ENCODE results near the gene TMEM72. TPM values are rescaled to one million over a fixed set of nuclear protein-coding genes. Genes with fewer than 3 reads are reported as not detected.
A peak's percentile ranks its signal among the peaks of the same experiment; 100 is the strongest.

TMEM72 gene
- total and polyA plus RNA-seq, 2 donors, result 0.05 to 0.07 TPM

GRCh38 chr10:44951576-44952226 is 40.6 kb downstream of the TMEM72 start:
- H3K27ac ChIP-seq (ENCODE audit: low read depth in 1 of 2, low read length in 1 of 2), result no peak overlapping the region
- no peak for DNase-seq (ENCODE audit: low read depth in 6 of 9, low spot score in 9 of 9)
- H3K9me3 ChIP-seq (ENCODE audit: control insufficient read depth in 2 of 2, insufficient read depth in 1 of 2, low read length in 1 of 2), result peaks cover 0 to 1% of the 10 kb centered on the region in 2 donors
- peaks cover 0 to 6% of the 10 kb centered on the region in 2 donors for H3K36me3 ChIP-seq (ENCODE audit: control insufficient read depth in 2 of 2, insufficient read depth in 2 of 2, low read length in 1 of 2)
- no peak overlapping the region for H3K4me3 ChIP-seq (ENCODE audit: low read length in 2 of 2)
- H3K27me3 ChIP-seq (ENCODE audit: control insufficient read depth in 2 of 2, insufficient read depth in 1 of 2, low read length in 1 of 2), result no peaks in the 10 kb centered on the region
- peaks cover 0 to 8% of the 10 kb centered on the region in 2 donors for H3K4me1 ChIP-seq (ENCODE audit: control insufficient read depth in 2 of 2, insufficient read depth in 2 of 2, low read length in 2 of 2)
- WGBS, result 97% methylated on average over 7 of the region's 7 CpGs

DNA sequence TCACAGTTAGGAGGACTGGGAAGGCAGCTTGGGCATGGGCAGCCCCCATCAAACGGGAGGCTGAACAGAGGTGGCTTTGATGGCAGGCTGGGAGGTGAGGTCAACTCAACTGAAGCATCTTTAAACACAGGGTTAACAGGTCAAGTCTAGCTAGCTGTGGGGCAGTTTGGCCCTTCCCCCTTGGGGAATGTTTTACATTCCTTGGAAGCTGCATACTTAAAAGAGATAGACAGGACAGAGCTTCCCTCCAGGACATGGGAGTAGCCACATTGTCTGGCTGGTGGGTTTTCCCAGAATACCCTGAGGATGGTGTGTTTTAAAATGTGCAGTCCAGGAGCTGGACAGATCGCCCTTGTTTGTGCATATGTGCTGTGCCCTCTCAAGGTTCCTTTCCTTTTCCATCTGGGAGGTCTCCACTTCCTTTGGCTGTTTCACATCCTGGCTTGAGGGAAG is 41.7 kb downstream of the TMEM72 start:
- DNase-seq (ENCODE audit: low read depth in 6 of 9, low spot score in 9 of 9), result no peak
- Histone ChIP-seq H3K9me3 (ENCODE audit: control insufficient read depth in 2 of 2, insufficient read depth in 1 of 2, low read length in 1 of 2) (peaks cover 0 to 1% of the 10 kb centered on the region in 2 donors), H3K27ac (ENCODE audit: low read depth in 1 of 2, low read length in 1 of 2) (no peak overlapping the region), H3K4me3 (ENCODE audit: low read length in 2 of 2) (no peak overlapping the region), H3K27me3 (ENCODE audit: control insufficient read depth in 2 of 2, insufficient read depth in 1 of 2, low read length in 1 of 2) (no peaks in the 10 kb centered on the region), H3K4me1 (ENCODE audit: control insufficient read depth in 2 of 2, insufficient read depth in 2 of 2, low read length in 2 of 2) (peaks cover 3 to 7% of the 10 kb centered on the region in 2 donors), H3K36me3 (ENCODE audit: control insufficient read depth in 2 of 2, insufficient read depth in 2 of 2, low read length in 1 of 2) (peaks cover 0 to 6% of the 10 kb centered on the region in 2 donors)
- WGBS, result 95% methylated on average over 2 of the region's 2 CpGs

DNA sequence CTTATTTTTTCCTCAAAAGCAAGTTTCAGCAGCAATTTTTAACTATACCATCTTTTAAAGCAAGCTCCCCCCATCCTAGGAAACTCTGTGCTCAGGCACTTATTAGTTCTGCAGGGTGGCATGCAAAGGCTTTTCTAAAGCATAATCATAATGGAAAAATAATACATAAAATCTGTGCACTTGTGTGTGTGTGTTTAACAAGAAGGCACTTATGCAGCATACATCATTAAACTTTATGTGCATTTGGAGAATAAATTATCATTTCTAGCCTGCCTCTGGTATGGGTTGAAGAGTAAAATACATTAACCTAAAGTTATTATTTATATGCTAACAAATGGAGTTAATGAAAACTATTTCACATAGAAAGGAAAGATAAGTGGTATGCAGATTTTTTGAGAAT is 42.9 kb downstream of the TMEM72 start:
- DNase-seq (ENCODE audit: low read depth in 6 of 9, low spot score in 9 of 9), result no peak
- H3K4me1 ChIP-seq (ENCODE audit: control insufficient read depth in 2 of 2, insufficient read depth in 2 of 2, low read length in 2 of 2), result peaks cover 11 to 15% of the 10 kb centered on the region in 2 donors
- peaks cover 0 to 1% of the 10 kb centered on the region in 2 donors for H3K9me3 ChIP-seq (ENCODE audit: control insufficient read depth in 2 of 2, insufficient read depth in 1 of 2, low read length in 1 of 2)
- no peak overlapping the region for H3K4me3 ChIP-seq (ENCODE audit: low read length in 2 of 2)
- peaks cover 0 to 6% of the 10 kb centered on the region in 2 donors for H3K36me3 ChIP-seq (ENCODE audit: control insufficient read depth in 2 of 2, insufficient read depth in 2 of 2, low read length in 1 of 2)
- no peaks in the 10 kb centered on the region for H3K27me3 ChIP-seq (ENCODE audit: control insufficient read depth in 2 of 2, insufficient read depth in 1 of 2, low read length in 1 of 2)
- H3K27ac ChIP-seq (ENCODE audit: low read depth in 1 of 2, low read length in 1 of 2), result no peak overlapping the region

GRCh38 chr10:44954962-44955361 is 43.8 kb downstream of the TMEM72 start:
- Histone ChIP-seq H3K9me3 (ENCODE audit: control insufficient read depth in 2 of 2, insufficient read depth in 1 of 2, low read length in 1 of 2) (peaks cover 0 to 1% of the 10 kb centered on the region in 2 donors), H3K36me3 (ENCODE audit: control insufficient read depth in 2 of 2, insufficient read depth in 2 of 2, low read length in 1 of 2) (peaks cover 0 to 6% of the 10 kb centered on the region in 2 donors), H3K27me3 (ENCODE audit: control insufficient read depth in 2 of 2, insufficient read depth in 1 of 2, low read length in 1 of 2) (no peaks in the 10 kb centered on the region), H3K27ac (ENCODE audit: low read depth in 1 of 2, low read length in 1 of 2) (no peak overlapping the region), H3K4me1 (ENCODE audit: control insufficient read depth in 2 of 2, insufficient read depth in 2 of 2, low read length in 2 of 2) (peaks cover 13 to 20% of the 10 kb centered on the region in 2 donors), H3K4me3 (ENCODE audit: low read length in 2 of 2) (no peak overlapping the region)
- no peak for DNase-seq (ENCODE audit: low read depth in 6 of 9, low spot score in 9 of 9)

DNA sequence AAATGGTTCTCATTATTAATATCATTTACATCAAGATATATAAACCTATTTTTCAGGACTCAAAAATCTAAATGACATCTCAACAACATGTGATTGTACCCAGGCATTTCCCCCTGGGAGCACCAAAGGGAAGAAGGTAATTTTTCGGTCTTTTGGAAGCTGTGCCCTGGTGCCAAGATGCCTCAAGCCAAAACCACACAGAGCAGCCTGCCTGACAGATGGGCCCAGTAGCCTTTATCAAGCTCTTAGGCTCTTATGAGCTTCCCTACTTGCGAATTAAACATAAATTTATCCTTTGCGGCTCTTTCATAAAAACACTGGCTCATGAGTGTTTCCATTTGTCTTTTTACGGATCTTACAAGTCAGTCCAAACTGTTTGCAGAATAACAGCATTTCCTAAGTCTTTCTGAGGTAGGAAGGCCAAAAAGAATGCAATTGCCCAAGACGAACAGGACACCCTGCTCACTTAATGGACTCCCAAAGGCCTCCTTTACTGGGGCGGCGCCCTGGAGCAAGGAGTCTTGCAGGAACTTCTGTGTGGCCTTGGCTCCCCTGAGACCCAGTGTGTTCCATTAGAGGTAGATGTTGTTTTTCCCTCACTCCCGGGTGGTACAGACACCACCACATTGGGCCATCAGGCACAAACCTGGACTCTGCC is 44.4 kb downstream of the TMEM72 start:
- H3K27me3 ChIP-seq (ENCODE audit: control insufficient read depth in 2 of 2, insufficient read depth in 1 of 2, low read length in 1 of 2), result no peaks in the 10 kb centered on the region
- H3K4me3 ChIP-seq (ENCODE audit: low read length in 2 of 2), result no peak overlapping the region
- WGBS, result 97% methylated on average over 8 of the region's 8 CpGs
- no peak for DNase-seq (ENCODE audit: low read depth in 6 of 9, low spot score in 9 of 9)
- no peak overlapping the region for H3K27ac ChIP-seq (ENCODE audit: low read depth in 1 of 2, low read length in 1 of 2)
- H3K36me3 ChIP-seq (ENCODE audit: control insufficient read depth in 2 of 2, insufficient read depth in 2 of 2, low read length in 1 of 2), result peaks cover 0 to 6% of the 10 kb centered on the region in 2 donors
- peaks cover 0 to 1% of the 10 kb centered on the region in 2 donors for H3K9me3 ChIP-seq (ENCODE audit: control insufficient read depth in 2 of 2, insufficient read depth in 1 of 2, low read length in 1 of 2)
- peaks cover 18 to 24% of the 10 kb centered on the region in 2 donors for H3K4me1 ChIP-seq (ENCODE audit: control insufficient read depth in 2 of 2, insufficient read depth in 2 of 2, low read length in 2 of 2)

DNA sequence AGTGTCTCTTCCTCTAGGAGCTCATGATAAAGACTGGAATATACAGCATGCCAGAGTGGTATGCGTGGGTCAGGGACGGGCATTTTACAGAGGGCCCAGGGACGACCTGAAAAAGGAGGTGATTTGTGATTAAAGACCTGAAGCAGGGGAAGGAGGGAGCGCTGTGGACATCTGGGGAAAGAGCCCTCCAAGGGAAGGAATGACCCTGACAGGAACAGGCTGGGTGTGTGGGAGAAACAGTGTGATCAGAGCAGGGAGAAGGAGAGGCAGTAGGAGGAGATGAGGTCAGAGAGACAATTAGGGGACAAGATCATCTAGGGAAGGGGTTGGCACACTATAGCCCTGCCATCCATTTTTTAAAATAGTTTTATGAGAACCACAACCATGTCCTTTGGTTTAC is 45.1 kb downstream of the TMEM72 start:
- no peak for DNase-seq (ENCODE audit: low read depth in 6 of 9, low spot score in 9 of 9)
- H3K4me1 ChIP-seq (ENCODE audit: control insufficient read depth in 2 of 2, insufficient read depth in 2 of 2, low read length in 2 of 2), result peaks cover 18 to 26% of the 10 kb centered on the region in 2 donors
- H3K27ac ChIP-seq (ENCODE audit: low read depth in 1 of 2, low read length in 1 of 2), result no peak overlapping the region

DNA sequence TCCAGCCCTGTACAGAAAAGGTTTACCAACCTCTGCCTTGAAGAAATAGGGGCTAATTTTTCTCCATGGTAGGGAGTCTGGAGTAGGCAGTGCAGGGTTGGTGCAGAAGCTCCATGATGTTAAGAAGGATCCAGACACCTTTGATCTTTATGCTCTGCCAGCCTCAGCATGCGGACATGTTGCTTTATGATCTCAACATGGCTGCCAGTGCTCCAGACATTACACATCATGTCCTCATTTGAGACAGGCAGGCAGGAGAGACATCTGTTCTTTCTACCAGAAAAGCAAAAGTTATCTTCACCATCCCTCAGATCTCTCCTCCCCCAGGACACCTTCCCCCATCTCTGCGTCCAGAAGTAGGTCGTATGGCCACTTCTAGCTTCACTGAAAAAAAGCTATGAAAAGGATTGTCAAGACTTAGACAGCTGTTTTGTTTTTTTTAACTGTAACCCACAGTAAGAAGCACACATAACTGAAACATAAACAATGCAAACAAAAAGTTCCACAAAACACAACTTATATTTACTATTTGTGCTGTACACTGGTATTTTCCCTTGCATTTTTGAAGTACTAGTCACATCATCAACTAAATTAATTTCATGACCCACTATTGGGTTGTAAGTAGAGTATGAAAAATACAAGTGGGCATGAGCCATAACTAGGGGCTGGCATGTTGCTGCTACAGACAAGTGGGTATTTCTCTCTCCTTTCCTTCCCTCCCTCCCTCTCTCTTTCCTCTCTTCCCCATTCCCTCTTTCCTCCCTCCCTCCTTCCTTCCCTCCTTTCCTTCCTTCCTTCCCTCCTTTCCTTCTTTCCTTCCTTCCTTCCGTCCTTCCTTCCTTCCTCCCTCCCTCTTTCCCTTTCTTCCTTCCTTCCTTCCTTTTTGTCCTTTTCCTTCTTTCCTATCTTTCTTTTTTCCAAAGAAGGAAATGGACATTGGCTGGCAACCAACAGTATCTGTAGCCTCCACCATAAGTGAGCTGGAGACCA is 45.9 kb downstream of the TMEM72 start:
- H3K36me3 ChIP-seq (ENCODE audit: control insufficient read depth in 2 of 2, insufficient read depth in 2 of 2, low read length in 1 of 2), result peaks cover 0 to 6% of the 10 kb centered on the region in 2 donors
- H3K27ac ChIP-seq (ENCODE audit: low read depth in 1 of 2, low read length in 1 of 2), result no peak overlapping the region
- H3K4me3 ChIP-seq (ENCODE audit: low read length in 2 of 2), result no peak overlapping the region
- H3K27me3 ChIP-seq (ENCODE audit: control insufficient read depth in 2 of 2, insufficient read depth in 1 of 2, low read length in 1 of 2), result no peaks in the 10 kb centered on the region
- DNase-seq (ENCODE audit: low read depth in 6 of 9, low spot score in 9 of 9), result no peak
- WGBS, result 96% methylated on average over 4 of the region's 4 CpGs
- H3K4me1 ChIP-seq (ENCODE audit: control insufficient read depth in 2 of 2, insufficient read depth in 2 of 2, low read length in 2 of 2), result peaks cover 18 to 30% of the 10 kb centered on the region in 2 donors
- peaks cover 0 to 1% of the 10 kb centered on the region in 2 donors for H3K9me3 ChIP-seq (ENCODE audit: control insufficient read depth in 2 of 2, insufficient read depth in 1 of 2, low read length in 1 of 2)

More for the DNA sequence above, 45.1 kb downstream of the TMEM72 start:
- H3K27me3 ChIP-seq (ENCODE audit: control insufficient read depth in 2 of 2, insufficient read depth in 1 of 2, low read length in 1 of 2), result no peaks in the 10 kb centered on the region
- WGBS, result 99% methylated on average over 4 of the region's 4 CpGs
- no peak overlapping the region for H3K4me3 ChIP-seq (ENCODE audit: low read length in 2 of 2)
- peaks cover 0 to 6% of the 10 kb centered on the region in 2 donors for H3K36me3 ChIP-seq (ENCODE audit: control insufficient read depth in 2 of 2, insufficient read depth in 2 of 2, low read length in 1 of 2)
- peaks cover 0 to 1% of the 10 kb centered on the region in 2 donors for H3K9me3 ChIP-seq (ENCODE audit: control insufficient read depth in 2 of 2, insufficient read depth in 1 of 2, low read length in 1 of 2)

GRCh38 chr10:44958196-44958897 is 47.2 kb downstream of the TMEM72 start:
- DNase-seq (ENCODE audit: low read depth in 6 of 9, low spot score in 9 of 9), result no peak

More at GRCh38 chr10:44958196-44958897, 47.2 kb downstream of the TMEM72 start:
- Histone ChIP-seq H3K36me3 (ENCODE audit: control insufficient read depth in 2 of 2, insufficient read depth in 2 of 2, low read length in 1 of 2) (peaks cover 0 to 6% of the 10 kb centered on the region in 2 donors), H3K4me3 (ENCODE audit: low read length in 2 of 2) (peak overlapping the region; percentile 75 to 81), H3K27me3 (ENCODE audit: control insufficient read depth in 2 of 2, insufficient read depth in 1 of 2, low read length in 1 of 2) (no peaks in the 10 kb centered on the region), H3K9me3 (ENCODE audit: control insufficient read depth in 2 of 2, insufficient read depth in 1 of 2, low read length in 1 of 2) (peaks cover 0 to 1% of the 10 kb centered on the region in 2 donors), H3K4me1 (ENCODE audit: control insufficient read depth in 2 of 2, insufficient read depth in 2 of 2, low read length in 2 of 2) (peaks cover 25 to 42% of the 10 kb centered on the region in 2 donors), H3K27ac (ENCODE audit: low read depth in 1 of 2, low read length in 1 of 2) (no peak overlapping the region)
- 83% methylated on average over 5 of the region's 5 CpGs for WGBS
